GM12892 (cell line): ENCODE measurements around the gene TFF1.

Experiments
- DNase-seq: peaks from one replicate; pipeline ENCODE4 v3.0.0; 2011; ENCODE audit not compliant: insufficient read length
- FAIRE-seq: peaks from 2 replicates; lab custom pipeline; 2011; peaks lifted over from hg19 to GRCh38; lab: Jason Lieb, UNC
- POLR2A ChIP-seq: IDR thresholded peaks from 2 replicates; pipeline ENCODE4 v1.6.1; 2011; ENCODE audit warnings: low read depth, low read length, control low read depth
- POLR2AphosphoS5 ChIP-seq: IDR thresholded peaks from 2 replicates; pipeline ENCODE4 v1.6.1; 2011; ENCODE audit warnings: low read depth, low read length, control low read depth
- TAF1 ChIP-seq: IDR thresholded peaks from 2 replicates; pipeline ENCODE4 v1.6.1; 2011; ENCODE audit warnings: low read depth, mild to moderate bottlenecking, control low read depth, low read length, borderline replicate concordance

Gene TFF1

DNA sequence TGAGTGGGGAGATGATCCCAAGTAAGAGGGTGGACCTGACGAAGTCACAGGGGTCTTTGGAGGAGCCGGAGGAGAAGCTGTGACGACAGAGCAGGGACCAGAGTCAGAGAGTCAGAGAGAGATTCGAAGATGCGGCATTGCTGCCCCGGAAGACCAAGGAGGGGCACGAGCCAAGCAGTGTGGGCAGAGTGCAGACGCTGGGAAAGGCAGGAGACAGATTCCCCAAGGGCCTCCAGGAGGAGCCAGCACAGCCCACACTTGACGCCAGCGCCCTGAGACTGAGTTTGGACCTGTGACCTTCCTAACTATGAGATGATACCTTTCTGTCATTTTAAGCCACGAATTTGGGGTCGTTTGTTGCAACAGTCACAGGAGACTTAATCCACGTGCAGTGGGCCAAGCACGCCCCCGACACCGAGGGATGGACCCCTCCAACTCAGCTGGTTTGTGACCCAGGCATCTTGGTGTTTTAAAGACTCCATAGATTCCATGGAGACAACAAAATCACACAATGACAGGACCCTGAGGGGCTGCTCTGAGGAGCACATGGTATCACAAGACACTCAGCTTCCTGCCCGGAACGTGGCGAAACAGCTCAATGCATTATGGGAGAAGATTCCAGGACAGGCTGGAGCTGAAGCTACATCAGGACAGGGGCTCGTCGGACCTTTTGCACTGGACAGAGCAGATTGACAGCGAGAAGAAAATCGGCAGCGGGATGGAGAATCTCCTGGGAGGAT is 11.0 kb upstream of the TFF1 start:
- DNase-seq, result no peak
- TF ChIP-seq POLR2A, result no peak
- no peak for TF ChIP-seq TAF1
- no peak for TF ChIP-seq POLR2AphosphoS5
- no peak for FAIRE-seq

- no peak for TF ChIP-seq POLR2A
- DNase-seq, result no peak
- FAIRE-seq, result no peak
These were observed 10.1 kb upstream of the TFF1 start for GRCh38 chr21:42376338-42376982.

- no peak for FAIRE-seq
- TF ChIP-seq POLR2A (no peak), TAF1 (no peak), POLR2AphosphoS5 (no peak)
- no peak for DNase-seq
These were observed 9.6 kb upstream of the TFF1 start for GRCh38 chr21:42375966-42376337.

GRCh38 chr21:42375506-42375905 is 9.2 kb upstream of the TFF1 start:
- no peak for TF ChIP-seq POLR2A
- TF ChIP-seq TAF1, result no peak
- no peak for TF ChIP-seq POLR2AphosphoS5
- DNase-seq, result no peak
- FAIRE-seq, result no peak

DNA sequence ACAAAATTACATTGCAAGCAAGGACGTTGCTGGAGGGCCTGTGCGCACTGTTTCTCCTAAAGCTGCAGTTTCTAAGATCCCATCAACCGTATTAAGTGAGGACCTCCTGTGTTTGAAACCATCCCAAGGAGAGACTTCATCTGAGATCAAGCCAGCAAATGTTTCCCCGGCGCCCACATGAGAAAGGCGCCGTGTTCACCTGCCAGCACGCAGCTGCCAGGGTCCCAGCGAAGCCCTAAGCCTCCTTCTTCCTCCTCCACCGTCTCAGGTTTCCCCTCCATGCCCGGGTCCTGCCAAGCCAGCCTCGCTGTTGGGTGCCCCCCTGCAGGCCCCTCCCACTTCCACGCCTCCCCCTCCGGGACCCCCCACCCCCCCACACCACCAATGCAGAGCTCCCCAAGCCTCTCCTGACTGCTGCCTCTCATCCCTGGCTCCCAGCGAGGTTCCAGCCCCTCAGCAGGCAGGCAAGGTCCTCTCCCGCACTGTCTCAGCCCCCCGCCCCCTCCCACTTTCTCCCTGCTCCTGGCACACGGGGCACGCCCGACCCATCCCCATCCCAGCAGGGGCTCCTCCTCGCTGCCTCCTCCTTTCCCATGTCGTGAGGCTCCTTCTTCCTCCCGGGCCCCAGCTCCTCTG is 8.6 kb upstream of the TFF1 start:
- DNase-seq (no peak), FAIRE-seq (no peak)
- TF ChIP-seq POLR2A, result no peak
- TF ChIP-seq POLR2AphosphoS5, result no peak
- no peak for TF ChIP-seq TAF1

DNA sequence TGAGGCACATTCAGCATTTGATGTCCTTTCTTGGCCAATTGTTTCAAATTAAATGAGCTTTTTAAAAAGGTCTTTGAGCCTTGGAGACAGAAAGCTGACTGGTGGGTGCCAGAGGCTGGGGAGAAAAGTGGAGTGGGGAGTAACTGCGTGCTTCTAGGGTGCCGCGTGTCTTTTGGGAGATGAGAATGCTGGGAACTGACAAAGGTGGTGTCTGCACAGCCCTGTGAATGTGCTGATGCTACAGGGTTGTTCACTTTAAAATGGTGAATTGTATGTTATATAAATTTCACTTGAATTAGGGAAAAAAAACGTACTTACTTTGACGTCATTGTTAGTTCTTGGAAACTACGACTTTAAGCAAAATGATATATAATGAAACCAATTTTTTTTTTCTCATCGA is 8.1 kb upstream of the TFF1 start:
- FAIRE-seq (no peak), DNase-seq (no peak)
- TF ChIP-seq POLR2AphosphoS5 (no peak), TAF1 (no peak), POLR2A (no peak)

- TF ChIP-seq POLR2AphosphoS5 (no peak), TAF1 (no peak), POLR2A (no peak)
- DNase-seq (no peak), FAIRE-seq (no peak)
These were observed 7.6 kb upstream of the TFF1 start for GRCh38 chr21:42373908-42374455.

GRCh38 chr21:42373196-42373907 is 7.0 kb upstream of the TFF1 start:
- FAIRE-seq, result no peak

GRCh38 chr21:42370894-42371654 is 4.7 kb upstream of the TFF1 start:
- FAIRE-seq (no peak), DNase-seq (no peak)

More at GRCh38 chr21:42373196-42373907, 7.0 kb upstream of the TFF1 start:
- DNase-seq, result no peak
- TF ChIP-seq POLR2A (no peak), TAF1 (no peak), POLR2AphosphoS5 (no peak)

GRCh38 chr21:42369821-42370220 is 3.5 kb upstream of the TFF1 start:
- DNase-seq (no peak), FAIRE-seq (no peak)
- TF ChIP-seq POLR2AphosphoS5 (no peak), POLR2A (no peak), TAF1 (no peak)

More at GRCh38 chr21:42370894-42371654, 4.7 kb upstream of the TFF1 start:
- TF ChIP-seq POLR2A, result no peak
- TF ChIP-seq TAF1, result no peak
- TF ChIP-seq POLR2AphosphoS5, result no peak

- no peak for DNase-seq
- no peak for TF ChIP-seq TAF1
- TF ChIP-seq POLR2A, result no peak
- TF ChIP-seq POLR2AphosphoS5, result no peak
- FAIRE-seq, result no peak
These were observed 1.2 kb upstream of the TFF1 start for GRCh38 chr21:42367367-42368165.
